Measurements from ENCODE around the gene ST6GALNAC4. TPM values are rescaled to one million over a fixed set of nuclear protein-coding genes. Genes with fewer than 3 reads are reported as not detected.

ST6GALNAC4 gene
- total RNA-seq, 1 donor: 22.7 TPM

- Histone ChIP-seq H3K4me1 (ENCODE audit: insufficient read depth, low read length) (peaks cover 55% of the 10 kb centered on the region), H3K4me3 (ENCODE audit: low read length) (peak overlapping the region; percentile 65), H3K9me3 (ENCODE audit: low read depth, low read length) (no peaks in the 10 kb centered on the region), H3K27me3 (ENCODE audit: insufficient read depth, low read length) (no peaks in the 10 kb centered on the region)
Observed at GRCh38 chr9:127915801-127916719, 781 bp downstream of the ST6GALNAC4 start.

- no peak overlapping the region for H3K4me3 ChIP-seq (ENCODE audit: low read length)
Observed at GRCh38 chr9:127915325-127915752, 1.5 kb downstream of the ST6GALNAC4 start.

GRCh38 chr9:127913682-127914081, 3.2 kb downstream of the ST6GALNAC4 start:
- H3K27me3 ChIP-seq (ENCODE audit: insufficient read depth, low read length): no peaks in the 10 kb centered on the region
- H3K4me3 ChIP-seq (ENCODE audit: low read length): no peak overlapping the region
- H3K4me1 ChIP-seq (ENCODE audit: insufficient read depth, low read length): peaks cover 37% of the 10 kb centered on the region

More at GRCh38 chr9:127915325-127915752, 1.5 kb downstream of the ST6GALNAC4 start:
- H3K27me3 ChIP-seq (ENCODE audit: insufficient read depth, low read length): no peaks in the 10 kb centered on the region
- no peaks in the 10 kb centered on the region for H3K9me3 ChIP-seq (ENCODE audit: low read depth, low read length)
- peaks cover 53% of the 10 kb centered on the region for H3K4me1 ChIP-seq (ENCODE audit: insufficient read depth, low read length)

GRCh38 chr9:127912882-127913281, 4.0 kb downstream of the ST6GALNAC4 start:
- no peaks in the 10 kb centered on the region for H3K27me3 ChIP-seq (ENCODE audit: insufficient read depth, low read length)
- H3K4me1 ChIP-seq (ENCODE audit: insufficient read depth, low read length): peaks cover 29% of the 10 kb centered on the region
- H3K4me3 ChIP-seq (ENCODE audit: low read length): no peak overlapping the region
- H3K9me3 ChIP-seq (ENCODE audit: low read depth, low read length): no peaks in the 10 kb centered on the region

More at GRCh38 chr9:127913682-127914081, 3.2 kb downstream of the ST6GALNAC4 start:
- H3K9me3 ChIP-seq (ENCODE audit: low read depth, low read length): no peaks in the 10 kb centered on the region

GRCh38 chr9:127912296-127912695, 4.5 kb downstream of the ST6GALNAC4 start:
- no peaks in the 10 kb centered on the region for H3K9me3 ChIP-seq (ENCODE audit: low read depth, low read length)
- H3K4me3 ChIP-seq (ENCODE audit: low read length): no peak overlapping the region
- peaks cover 24% of the 10 kb centered on the region for H3K4me1 ChIP-seq (ENCODE audit: insufficient read depth, low read length)
- no peaks in the 10 kb centered on the region for H3K27me3 ChIP-seq (ENCODE audit: insufficient read depth, low read length)

- H3K4me3 ChIP-seq (ENCODE audit: low read length): no peak overlapping the region
- peaks cover 28% of the 10 kb centered on the region for H3K4me1 ChIP-seq (ENCODE audit: insufficient read depth, low read length)
- H3K9me3 ChIP-seq (ENCODE audit: low read depth, low read length): no peaks in the 10 kb centered on the region
- H3K27me3 ChIP-seq (ENCODE audit: insufficient read depth, low read length): no peaks in the 10 kb centered on the region
Observed at GRCh38 chr9:127910613-127911205, 6.1 kb downstream of the ST6GALNAC4 start.

- Histone ChIP-seq H3K4me3 (ENCODE audit: low read length) (no peak overlapping the region), H3K27me3 (ENCODE audit: insufficient read depth, low read length) (no peaks in the 10 kb centered on the region), H3K4me1 (ENCODE audit: insufficient read depth, low read length) (peaks cover 29% of the 10 kb centered on the region), H3K9me3 (ENCODE audit: low read depth, low read length) (no peaks in the 10 kb centered on the region)
Observed at GRCh38 chr9:127909839-127910273, 7.0 kb downstream of the ST6GALNAC4 start.

GRCh38 chr9:127908660-127908926, 8.2 kb downstream of the ST6GALNAC4 start:
- H3K27me3 ChIP-seq (ENCODE audit: insufficient read depth, low read length): no peaks in the 10 kb centered on the region
- no peak overlapping the region for H3K4me3 ChIP-seq (ENCODE audit: low read length)
- H3K9me3 ChIP-seq (ENCODE audit: low read depth, low read length): no peaks in the 10 kb centered on the region
- peaks cover 38% of the 10 kb centered on the region for H3K4me1 ChIP-seq (ENCODE audit: insufficient read depth, low read length)

- Histone ChIP-seq H3K4me1 (ENCODE audit: insufficient read depth, low read length) (peaks cover 43% of the 10 kb centered on the region), H3K27me3 (ENCODE audit: insufficient read depth, low read length) (no peaks in the 10 kb centered on the region), H3K4me3 (ENCODE audit: low read length) (no peak overlapping the region), H3K9me3 (ENCODE audit: low read depth, low read length) (no peaks in the 10 kb centered on the region)
Observed at GRCh38 chr9:127907867-127908659, 8.8 kb downstream of the ST6GALNAC4 start.

- Histone ChIP-seq H3K4me1 (ENCODE audit: insufficient read depth, low read length) (peaks cover 54% of the 10 kb centered on the region), H3K4me3 (ENCODE audit: low read length) (peak overlapping the region; percentile 43), H3K9me3 (ENCODE audit: low read depth, low read length) (no peaks in the 10 kb centered on the region), H3K27me3 (ENCODE audit: insufficient read depth, low read length) (no peaks in the 10 kb centered on the region)
Observed at GRCh38 chr9:127905788-127906191, 11.1 kb downstream of the ST6GALNAC4 start.

- Histone ChIP-seq H3K4me3 (ENCODE audit: low read length) (peak overlapping the region; percentile 43), H3K4me1 (ENCODE audit: insufficient read depth, low read length) (peaks cover 55% of the 10 kb centered on the region)
Observed at GRCh38 chr9:127905004-127905728, 11.7 kb downstream of the ST6GALNAC4 start.

GRCh38 chr9:127904561-127905003, 12.3 kb downstream of the ST6GALNAC4 start:
- H3K27me3 ChIP-seq (ENCODE audit: insufficient read depth, low read length): no peaks in the 10 kb centered on the region
- H3K4me1 ChIP-seq (ENCODE audit: insufficient read depth, low read length): peaks cover 60% of the 10 kb centered on the region

More at GRCh38 chr9:127905004-127905728, 11.7 kb downstream of the ST6GALNAC4 start:
- Histone ChIP-seq H3K9me3 (ENCODE audit: low read depth, low read length) (no peaks in the 10 kb centered on the region), H3K27me3 (ENCODE audit: insufficient read depth, low read length) (no peaks in the 10 kb centered on the region)

GRCh38 chr9:127903557-127904475, 13.0 kb downstream of the ST6GALNAC4 start:
- Histone ChIP-seq H3K4me3 (ENCODE audit: low read length) (peak overlapping the region; percentile 43), H3K27me3 (ENCODE audit: insufficient read depth, low read length) (no peaks in the 10 kb centered on the region), H3K4me1 (ENCODE audit: insufficient read depth, low read length) (peaks cover 63% of the 10 kb centered on the region), H3K9me3 (ENCODE audit: low read depth, low read length) (no peaks in the 10 kb centered on the region)

More at GRCh38 chr9:127904561-127905003, 12.3 kb downstream of the ST6GALNAC4 start:
- H3K9me3 ChIP-seq (ENCODE audit: low read depth, low read length): no peaks in the 10 kb centered on the region
- peak overlapping the region; percentile 43 for H3K4me3 ChIP-seq (ENCODE audit: low read length)
